GM21526 (cell line): ENCODE results near the gene VRK1.
"Not testable (repeated sequence)": the region's sequence is repeated elsewhere in the genome, so short reads cannot be mapped to it uniquely, and the experiment has no call there.

Source experiments
- ATAC-seq: cut with Tn5 transposase; IDR thresholded peaks from one replicate; pipeline ENCODE4 v1.9.1; 2021; ENCODE audit warnings: moderate library complexity; ENCODE audit not compliant: unreplicated experiment, low FRiP score

VRK1 gene

GRCh38 chr14:96863327-96863985 lies 66.3 kb downstream of the VRK1 start:
- no peak for ATAC-seq

GRCh38 chr14:96863986-96864330 lies 66.8 kb downstream of the VRK1 start:
- no peak for ATAC-seq

GRCh38 chr14:96867634-96868033 lies 70.5 kb downstream of the VRK1 start:
- no peak for ATAC-seq

GRCh38 chr14:96874127-96874526 lies 76.9 kb downstream of the VRK1 start:
- ATAC-seq, result no peak

GRCh38 chr14:96876747-96877146 lies 79.6 kb downstream of the VRK1 start:
- ATAC-seq, result no peak

GRCh38 chr14:96881713-96882112 lies 84.5 kb downstream of the VRK1 start:
- no peak for ATAC-seq

GRCh38 chr14:96883974-96884373 lies 86.8 kb downstream of the VRK1 start:
- not testable (repeated sequence) for ATAC-seq

- ATAC-seq, result peak; percentile 58
These were observed 91.0 kb downstream of the VRK1 start for GRCh38 chr14:96888158-96888557.

GRCh38 chr14:96888593-96888992 lies 91.4 kb downstream of the VRK1 start:
- no peak for ATAC-seq

GRCh38 chr14:96889091-96889490 lies 91.9 kb downstream of the VRK1 start:
- ATAC-seq, result no peak

GRCh38 chr14:96893966-96894622 lies 96.9 kb downstream of the VRK1 start:
- ATAC-seq, result no peak

- ATAC-seq, result no peak
These were observed 97.8 kb downstream of the VRK1 start for GRCh38 chr14:96894966-96895365.

GRCh38 chr14:96895658-96896271 lies 98.6 kb downstream of the VRK1 start:
- ATAC-seq, result peak; percentile 50

GRCh38 chr14:96897184-96897583 lies 100.0 kb downstream of the VRK1 start:
- no peak for ATAC-seq

- peak; percentile 85 for ATAC-seq
These were observed 104.0 kb downstream of the VRK1 start for GRCh38 chr14:96901227-96901626.

GRCh38 chr14:96902004-96902403 lies 104.8 kb downstream of the VRK1 start:
- no peak for ATAC-seq

GRCh38 chr14:96903444-96904023 lies 106.4 kb downstream of the VRK1 start:
- ATAC-seq, result no peak

GRCh38 chr14:96904201-96904600 lies 107.0 kb downstream of the VRK1 start:
- no peak for ATAC-seq

- ATAC-seq, result no peak
These were observed 107.9 kb downstream of the VRK1 start for GRCh38 chr14:96905065-96905464.

GRCh38 chr14:96905825-96906224 lies 108.6 kb downstream of the VRK1 start:
- ATAC-seq, result no peak

GRCh38 chr14:96906434-96906833 lies 109.3 kb downstream of the VRK1 start:
- ATAC-seq, result no peak
